ENCODE results near the gene UNC93B1.
"Not testable (repeated sequence)": the region's sequence is repeated elsewhere in the genome, so short reads cannot be mapped to it uniquely, and the experiment has no call there.

Gene UNC93B1

DNA sequence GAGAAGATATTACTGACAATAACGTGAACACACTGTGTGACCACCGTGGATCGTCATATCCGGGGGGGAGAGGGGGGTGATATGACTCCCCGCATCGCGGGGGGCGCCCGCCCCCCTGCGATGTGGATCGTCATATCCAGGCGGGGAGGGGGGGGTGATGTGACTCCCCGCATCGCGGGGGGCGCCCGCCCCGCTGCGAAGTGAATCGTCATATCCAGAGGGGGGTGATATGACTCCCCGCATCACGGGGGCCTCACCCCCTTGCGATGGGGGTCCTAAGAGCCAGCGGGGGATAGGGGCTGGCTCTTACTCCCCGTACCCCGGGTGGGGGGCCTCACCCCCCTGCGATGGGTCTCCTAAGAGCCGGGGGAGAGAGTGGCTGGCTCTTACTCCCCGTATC, 19.9 kb downstream of the UNC93B1 start:
- no peak for FAIRE-seq
- TF ChIP-seq POLR2A (IDR thresholded peaks at IDR 0.05; ENCODE audit: low read depth, low read length) (no peak), TAF1 (IDR thresholded peaks at IDR 0.05; ENCODE audit: borderline replicate concordance, low read depth, low read length) (no peak), POLR2AphosphoS5 (IDR thresholded peaks at IDR 0.05; ENCODE audit: low read depth, low read length) (no peak)
- no peak for DNase-seq (ENCODE audit: insufficient read length)

DNA sequence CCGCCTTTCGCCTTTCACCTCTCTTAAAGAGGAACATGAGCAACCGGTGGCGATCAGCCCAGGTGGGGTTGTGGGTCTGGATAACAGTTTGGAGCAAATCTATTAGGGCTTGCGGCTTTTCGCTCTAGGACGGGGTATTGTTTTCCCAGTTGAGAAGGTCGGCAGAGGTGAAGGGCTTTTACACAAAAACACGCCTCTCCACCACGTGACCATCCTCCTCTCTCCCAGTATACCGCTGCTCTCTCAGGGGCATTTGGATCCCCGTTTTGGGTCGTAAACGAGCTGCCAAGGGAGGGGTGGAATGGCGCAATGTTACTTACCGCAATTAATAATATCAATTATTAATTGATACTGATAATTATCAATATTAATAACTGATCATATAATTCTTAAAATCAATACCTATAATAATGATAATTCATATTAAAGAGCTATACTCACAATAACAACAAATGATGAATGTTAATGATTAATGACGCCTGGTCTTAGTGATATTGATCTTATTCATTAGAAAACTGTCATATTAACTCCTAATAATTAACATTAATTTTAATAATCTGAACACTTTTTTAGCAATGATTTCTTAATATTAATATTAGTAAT, 21.5 kb downstream of the UNC93B1 start:
- not testable (repeated sequence) for DNase-seq (ENCODE audit: insufficient read length); FAIRE-seq

- not testable (repeated sequence) for FAIRE-seq; DNase-seq (ENCODE audit: insufficient read length)
Observed at GRCh38 chr11:67981226-67981625, 22.7 kb downstream of the UNC93B1 start.

GRCh38 chr11:67978766-67979418, 25.0 kb downstream of the UNC93B1 start:
- not testable (repeated sequence) for FAIRE-seq; DNase-seq (ENCODE audit: insufficient read length)

DNA sequence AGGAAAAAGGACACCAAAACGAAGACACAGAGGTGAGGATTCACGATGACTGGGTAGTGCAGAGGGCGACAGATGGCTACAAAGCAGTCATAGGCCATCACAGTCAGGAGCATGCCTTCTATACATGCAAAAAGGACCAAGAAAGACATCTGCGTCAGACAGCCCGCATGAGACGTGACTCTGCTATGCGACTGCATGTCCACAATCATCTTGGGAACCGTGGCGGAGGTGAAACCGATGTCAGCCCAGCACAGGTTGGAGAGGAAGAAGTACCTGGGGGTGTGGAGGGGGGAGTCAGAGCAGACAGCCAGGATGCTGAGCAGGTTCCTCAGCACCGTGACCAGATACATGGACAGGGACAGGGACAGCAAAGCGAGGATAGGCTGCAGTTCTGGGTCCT, 29.2 kb downstream of the UNC93B1 start:
- FAIRE-seq: not testable (repeated sequence)

GRCh38 chr11:67965830-67966348, 38.0 kb downstream of the UNC93B1 start:
- FAIRE-seq; DNase-seq (ENCODE audit: insufficient read length): not testable (repeated sequence)

More for the DNA sequence above, 29.2 kb downstream of the UNC93B1 start:
- not testable (repeated sequence) for DNase-seq (ENCODE audit: insufficient read length)

DNA sequence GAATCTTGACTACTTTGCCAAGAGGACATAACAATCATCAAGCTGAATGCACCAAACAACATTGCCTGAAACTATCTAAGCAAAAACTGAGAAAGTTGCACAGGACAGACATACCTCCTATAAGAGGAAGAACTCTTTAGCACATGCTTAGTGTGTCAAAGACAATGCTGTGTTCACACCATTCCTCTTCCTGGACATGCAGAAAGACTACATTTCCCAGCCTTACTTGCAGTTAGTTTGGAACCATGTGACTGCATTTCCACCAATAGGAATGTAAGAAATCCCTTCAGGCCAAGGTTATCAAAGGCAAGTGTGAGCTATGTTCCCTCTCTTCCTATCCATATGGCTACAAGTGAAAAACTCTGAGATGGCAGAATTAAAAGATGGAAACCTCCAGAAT, 39.2 kb downstream of the UNC93B1 start:
- DNase-seq (ENCODE audit: insufficient read length); FAIRE-seq: not testable (repeated sequence)

GRCh38 chr11:67963879-67964278, 40.0 kb downstream of the UNC93B1 start:
- FAIRE-seq; DNase-seq (ENCODE audit: insufficient read length): not testable (repeated sequence)

GRCh38 chr11:67963217-67963616, 40.7 kb downstream of the UNC93B1 start:
- FAIRE-seq; DNase-seq (ENCODE audit: insufficient read length): not testable (repeated sequence)

DNA sequence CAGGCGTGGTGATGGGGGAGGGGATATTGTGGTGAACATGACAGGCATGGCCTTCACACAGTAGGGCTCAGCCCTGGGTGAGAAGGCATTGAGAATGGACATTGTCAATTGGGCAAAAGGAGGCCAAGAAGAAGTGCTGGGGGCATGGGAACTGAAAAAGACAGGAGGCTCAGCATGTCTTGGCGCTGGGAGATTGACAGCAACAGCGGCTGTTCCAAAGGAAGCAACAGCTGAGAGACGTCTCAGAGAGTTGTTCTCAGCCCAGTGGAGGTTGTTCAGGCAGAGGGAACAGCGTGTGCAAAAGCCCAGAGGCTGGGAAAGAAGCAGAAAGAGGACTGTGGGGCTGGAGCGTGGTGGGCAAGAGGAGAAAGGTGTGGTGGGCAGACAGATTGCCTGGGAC, 47.7 kb downstream of the UNC93B1 start:
- DNase-seq (ENCODE audit: insufficient read length); FAIRE-seq: not testable (repeated sequence)

DNA sequence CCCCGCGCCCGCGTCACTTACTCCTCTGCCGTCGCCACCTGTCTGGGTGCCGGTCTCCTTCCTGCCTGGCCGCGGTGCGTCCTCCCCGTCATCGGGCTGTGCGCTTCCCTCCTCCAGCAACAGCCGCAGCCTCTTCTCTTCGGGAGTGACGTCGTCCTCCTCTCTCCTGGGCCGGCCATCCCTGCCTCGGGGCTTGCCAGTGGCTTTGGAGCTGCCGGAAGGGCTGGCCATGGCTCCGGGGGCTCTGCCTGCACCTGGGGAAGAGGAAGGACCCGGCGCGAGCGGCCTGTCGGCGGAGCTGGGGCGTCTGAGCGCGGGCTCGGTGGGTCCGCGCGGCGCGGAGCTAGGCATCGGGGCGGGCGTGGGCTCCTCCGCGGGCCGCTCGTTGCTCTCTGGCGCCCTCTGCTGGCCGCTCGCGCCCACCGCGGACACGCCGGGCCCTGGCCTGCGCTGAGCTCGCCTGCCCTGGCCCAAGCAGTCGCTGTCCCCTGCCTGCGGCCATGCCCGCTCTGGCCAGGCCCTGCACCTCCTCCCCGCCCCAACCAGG, 48.4 kb downstream of the UNC93B1 start:
- DNase-seq (ENCODE audit: insufficient read length) (peak; percentile 81), FAIRE-seq (peak; percentile 17)

DNA sequence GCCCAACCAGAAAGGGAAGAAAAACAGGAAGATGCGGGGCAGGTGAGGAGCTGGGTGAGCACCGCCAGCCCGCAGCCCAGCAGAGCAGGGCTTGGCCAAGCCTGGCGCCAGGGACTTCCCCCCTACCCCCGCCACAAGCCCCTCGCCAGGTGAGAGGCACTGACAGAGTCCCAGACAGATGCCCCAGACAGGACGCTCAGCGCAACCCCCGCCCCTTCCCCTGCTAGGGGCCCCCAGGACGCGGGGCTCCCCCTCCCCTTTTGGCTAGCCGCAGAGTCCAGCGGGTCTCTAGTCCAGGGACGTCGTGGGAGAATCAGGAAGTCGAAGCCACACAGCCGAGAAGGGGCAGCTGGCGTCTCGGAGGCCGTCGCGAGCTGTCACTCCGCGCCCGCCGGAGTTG, 48.9 kb downstream of the UNC93B1 start:
- not testable (repeated sequence) for FAIRE-seq; DNase-seq (ENCODE audit: insufficient read length)

GRCh38 chr11:67954251-67954650, 49.6 kb downstream of the UNC93B1 start:
- not testable (repeated sequence) for FAIRE-seq; DNase-seq (ENCODE audit: insufficient read length)

DNA sequence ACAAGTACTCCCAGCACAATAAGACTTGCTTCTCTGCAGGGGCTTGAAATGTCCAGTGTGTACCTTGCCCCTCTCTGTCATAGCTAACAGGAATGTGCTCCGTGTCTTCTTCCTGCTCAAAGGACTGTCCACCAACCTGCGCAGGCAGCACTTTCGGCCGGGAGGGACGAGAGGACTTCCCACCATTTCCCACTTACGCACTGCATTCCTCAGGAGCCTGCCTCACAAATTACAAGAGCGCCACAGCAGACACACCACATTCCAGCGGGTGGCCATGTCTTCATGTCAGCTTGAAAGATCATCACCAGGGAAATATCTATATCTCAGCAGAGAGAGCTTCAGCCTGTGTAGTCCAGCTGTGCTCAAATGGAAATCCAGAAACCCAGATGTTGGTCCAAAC, 53.2 kb downstream of the UNC93B1 start:
- FAIRE-seq; DNase-seq (ENCODE audit: insufficient read length): not testable (repeated sequence)

DNA sequence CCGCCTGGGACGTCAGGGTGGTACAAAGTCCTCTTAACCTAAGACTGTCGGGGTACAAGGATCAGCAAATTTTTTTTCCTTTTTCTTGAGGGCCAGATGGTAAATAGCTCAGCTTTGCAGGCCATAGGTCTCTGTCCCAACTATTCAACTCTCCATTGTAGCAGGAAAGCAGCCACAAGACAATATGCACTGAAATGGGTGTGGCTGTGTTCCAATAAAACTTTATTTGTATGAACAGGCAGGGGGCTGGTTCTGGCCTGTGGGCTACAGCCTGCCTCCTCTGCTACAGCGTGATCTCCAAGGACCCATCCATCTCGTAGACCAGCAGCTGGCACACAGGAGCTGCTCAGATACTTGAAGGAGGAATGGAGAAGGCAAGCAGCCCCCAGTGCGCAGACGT, 56.1 kb downstream of the UNC93B1 start:
- not testable (repeated sequence) for FAIRE-seq; DNase-seq (ENCODE audit: insufficient read length)

- DNase-seq (ENCODE audit: insufficient read length); FAIRE-seq: not testable (repeated sequence)
Observed at GRCh38 chr11:67946403-67946802, 57.5 kb downstream of the UNC93B1 start.

DNA sequence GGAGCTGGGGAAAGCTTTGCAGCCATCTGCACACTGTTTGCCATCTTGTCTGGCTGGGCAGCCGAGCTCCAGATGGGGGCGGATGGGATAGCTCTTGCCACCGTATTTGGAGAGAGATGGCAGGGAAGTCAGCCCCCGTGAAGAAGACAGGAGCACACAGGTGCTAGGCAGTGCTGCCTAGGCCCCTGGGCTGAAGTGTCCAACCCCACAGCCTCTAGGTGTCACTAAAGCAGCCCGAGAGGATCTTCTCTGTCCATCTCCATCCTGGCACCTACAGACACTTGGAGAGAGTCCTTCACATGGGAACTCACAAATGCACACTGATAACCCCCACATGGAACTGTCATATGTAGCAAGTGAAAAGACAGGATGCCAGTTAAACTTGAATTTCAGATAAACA, 60.5 kb downstream of the UNC93B1 start:
- DNase-seq (ENCODE audit: insufficient read length); FAIRE-seq: not testable (repeated sequence)

Measured in GM12892 (cell line).